ENCODE measurements around the gene GNA14.

The GNA14 gene

DNA sequence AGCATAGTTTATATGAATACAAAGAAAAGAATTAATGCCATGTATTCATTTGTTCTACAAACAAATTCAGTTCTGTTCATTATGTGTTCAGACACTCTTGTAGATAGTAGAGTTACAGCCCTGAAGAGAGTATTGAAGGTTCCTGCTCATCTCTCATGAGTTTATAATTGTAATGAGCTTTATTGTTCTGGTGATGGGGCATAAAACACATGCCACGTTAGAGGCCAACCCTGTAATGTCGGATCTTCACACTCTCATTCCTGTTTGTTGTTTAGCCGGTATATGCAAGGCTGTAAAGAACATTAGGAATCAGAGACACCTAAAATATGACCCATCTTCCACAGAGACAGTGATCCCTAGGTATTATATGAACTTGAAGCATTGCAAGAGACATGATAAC, 256.3 kb downstream of the GNA14 start:
- H2AFZ ChIP-seq (ENCODE audit: low read depth), result no peak overlapping the region
- H4K20me1 ChIP-seq (ENCODE audit: insufficient read depth), result no peaks in the 10 kb centered on the region
- no peaks in the 10 kb centered on the region for H3K79me2 ChIP-seq (ENCODE audit: insufficient read depth, low read depth)
- no peak overlapping the region for H3K27ac ChIP-seq
- H3K36me3 ChIP-seq (ENCODE audit: insufficient read depth), result no peaks in the 10 kb centered on the region
- H3K27me3 ChIP-seq (ENCODE audit: insufficient read depth, low read depth), result no peaks in the 10 kb centered on the region
- H3K4me2 ChIP-seq, result no peak overlapping the region
- H3K4me1 ChIP-seq (ENCODE audit: low read depth, poor library complexity, severe bottlenecking), result no peaks in the 10 kb centered on the region
- no peak overlapping the region for H3K4me3 ChIP-seq (IDR thresholded peaks at IDR 0.05; ENCODE audit: insufficient read depth, low read depth, low read length)
- TF ChIP-seq, protein P1, sequence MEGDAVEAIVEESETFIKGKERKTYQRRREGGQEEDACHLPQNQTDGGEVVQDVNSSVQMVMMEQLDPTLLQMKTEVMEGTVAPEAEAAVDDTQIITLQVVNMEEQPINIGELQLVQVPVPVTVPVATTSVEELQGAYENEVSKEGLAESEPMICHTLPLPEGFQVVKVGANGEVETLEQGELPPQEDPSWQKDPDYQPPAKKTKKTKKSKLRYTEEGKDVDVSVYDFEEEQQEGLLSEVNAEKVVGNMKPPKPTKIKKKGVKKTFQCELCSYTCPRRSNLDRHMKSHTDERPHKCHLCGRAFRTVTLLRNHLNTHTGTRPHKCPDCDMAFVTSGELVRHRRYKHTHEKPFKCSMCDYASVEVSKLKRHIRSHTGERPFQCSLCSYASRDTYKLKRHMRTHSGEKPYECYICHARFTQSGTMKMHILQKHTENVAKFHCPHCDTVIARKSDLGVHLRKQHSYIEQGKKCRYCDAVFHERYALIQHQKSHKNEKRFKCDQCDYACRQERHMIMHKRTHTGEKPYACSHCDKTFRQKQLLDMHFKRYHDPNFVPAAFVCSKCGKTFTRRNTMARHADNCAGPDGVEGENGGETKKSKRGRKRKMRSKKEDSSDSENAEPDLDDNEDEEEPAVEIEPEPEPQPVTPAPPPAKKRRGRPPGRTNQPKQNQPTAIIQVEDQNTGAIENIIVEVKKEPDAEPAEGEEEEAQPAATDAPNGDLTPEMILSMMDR (conservative IDR thresholded peaks at IDR 0.05; ENCODE audit: low read depth, low read length), result no peak
- H3K9ac ChIP-seq, result no peak overlapping the region

DNA sequence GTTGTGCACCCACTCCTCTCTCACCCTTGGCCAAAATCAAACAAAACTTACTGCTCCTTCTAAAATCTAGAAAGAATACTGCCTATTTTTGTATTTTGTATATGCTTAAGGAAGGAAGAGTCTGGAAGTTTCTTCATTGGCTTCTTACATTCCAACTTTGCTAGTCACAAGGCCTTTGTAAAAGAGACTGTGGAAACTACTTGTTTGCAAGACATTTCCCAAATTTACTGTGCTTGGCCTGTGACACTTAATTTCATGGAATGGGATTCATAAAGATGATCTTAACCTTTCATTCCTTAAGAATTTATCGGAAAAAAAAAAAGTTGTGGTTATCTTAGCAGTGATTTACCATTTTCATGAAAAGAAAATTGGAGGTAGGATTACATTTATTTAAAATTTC, 261.9 kb downstream of the GNA14 start:
- TF ChIP-seq, protein P1 (conservative IDR thresholded peaks at IDR 0.05; ENCODE audit: low read depth, low read length), result no peak
- no peaks in the 10 kb centered on the region for H3K36me3 ChIP-seq (ENCODE audit: insufficient read depth)
- no peak overlapping the region for H3K9ac ChIP-seq
- no peaks in the 10 kb centered on the region for H3K27me3 ChIP-seq (ENCODE audit: insufficient read depth, low read depth)
- no peak overlapping the region for H3K27ac ChIP-seq
- no peak overlapping the region for H2AFZ ChIP-seq (ENCODE audit: low read depth)
- H3K4me2 ChIP-seq, result no peak overlapping the region
- no peaks in the 10 kb centered on the region for H3K4me1 ChIP-seq (ENCODE audit: low read depth, poor library complexity, severe bottlenecking)
- no peaks in the 10 kb centered on the region for H3K79me2 ChIP-seq (ENCODE audit: insufficient read depth, low read depth)
- H4K20me1 ChIP-seq (ENCODE audit: insufficient read depth), result no peaks in the 10 kb centered on the region
- no peak overlapping the region for H3K4me3 ChIP-seq (IDR thresholded peaks at IDR 0.05; ENCODE audit: insufficient read depth, low read depth, low read length)

DNA sequence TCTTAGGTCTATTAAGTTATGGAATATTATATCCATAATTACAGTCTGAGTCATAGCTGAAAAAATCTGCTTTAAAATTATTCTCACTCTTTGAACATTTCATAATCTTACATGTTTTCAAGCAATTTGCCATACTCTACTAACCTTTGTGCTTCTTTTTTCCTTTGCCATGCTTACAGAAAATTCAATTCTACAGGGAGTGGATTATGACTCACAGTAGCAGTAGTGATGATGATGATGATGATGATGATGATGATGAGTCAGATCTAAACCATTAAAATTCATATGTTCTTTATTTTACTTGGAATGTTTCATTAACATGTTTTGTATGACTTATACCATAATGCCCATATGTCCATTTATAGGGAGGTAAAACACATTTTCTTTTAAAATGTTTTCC, 263.7 kb downstream of the GNA14 start:
- no peaks in the 10 kb centered on the region for H3K36me3 ChIP-seq (ENCODE audit: insufficient read depth)
- no peaks in the 10 kb centered on the region for H3K27me3 ChIP-seq (ENCODE audit: insufficient read depth, low read depth)
- no peaks in the 10 kb centered on the region for H3K79me2 ChIP-seq (ENCODE audit: insufficient read depth, low read depth)
- no peak overlapping the region for H3K4me3 ChIP-seq (IDR thresholded peaks at IDR 0.05; ENCODE audit: insufficient read depth, low read depth, low read length)
- no peak overlapping the region for H3K27ac ChIP-seq
- no peak overlapping the region for H2AFZ ChIP-seq (ENCODE audit: low read depth)
- no peaks in the 10 kb centered on the region for H3K4me1 ChIP-seq (ENCODE audit: low read depth, poor library complexity, severe bottlenecking)
- no peak overlapping the region for H3K9ac ChIP-seq
- H4K20me1 ChIP-seq (ENCODE audit: insufficient read depth), result no peaks in the 10 kb centered on the region
- H3K4me2 ChIP-seq, result no peak overlapping the region
- TF ChIP-seq, protein P1 (conservative IDR thresholded peaks at IDR 0.05; ENCODE audit: low read depth, low read length), result no peak

DNA sequence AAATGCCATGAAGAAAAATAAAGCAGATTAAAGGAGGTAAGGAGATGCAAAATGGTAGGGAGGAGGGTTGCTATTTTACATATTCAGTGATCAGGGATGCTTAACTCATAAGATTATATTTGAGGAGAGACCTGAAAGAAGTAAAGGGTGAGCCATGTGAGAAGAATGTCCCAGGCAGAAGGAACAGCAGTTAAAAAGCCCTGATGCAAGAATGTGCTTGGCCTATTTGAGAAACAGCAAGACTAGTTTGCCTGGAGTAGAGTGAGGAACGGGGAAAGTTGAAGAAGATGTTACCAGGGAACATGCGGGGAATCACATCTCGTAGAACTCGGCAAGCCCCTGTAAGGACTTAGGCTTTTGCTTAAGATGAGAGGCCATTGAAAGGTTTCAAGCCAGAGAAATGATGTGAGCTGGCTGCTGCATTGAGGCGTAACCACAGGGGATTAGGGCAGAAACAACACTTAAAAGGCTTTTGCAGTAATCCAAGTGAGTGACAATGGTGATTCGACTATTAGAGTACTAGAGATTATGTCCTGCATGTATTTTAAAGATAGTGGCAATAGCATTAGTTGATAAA, 272.1 kb downstream of the GNA14 start:
- Histone ChIP-seq H3K4me3 (IDR thresholded peaks at IDR 0.05; ENCODE audit: insufficient read depth, low read depth, low read length) (no peak overlapping the region), H3K79me2 (ENCODE audit: insufficient read depth, low read depth) (no peaks in the 10 kb centered on the region), H3K27ac (no peak overlapping the region), H3K36me3 (ENCODE audit: insufficient read depth) (no peaks in the 10 kb centered on the region), H2AFZ (ENCODE audit: low read depth) (no peak overlapping the region), H4K20me1 (ENCODE audit: insufficient read depth) (no peaks in the 10 kb centered on the region), H3K9ac (no peak overlapping the region), H3K27me3 (ENCODE audit: insufficient read depth, low read depth) (no peaks in the 10 kb centered on the region), H3K4me2 (no peak overlapping the region), H3K4me1 (ENCODE audit: low read depth, poor library complexity, severe bottlenecking) (no peaks in the 10 kb centered on the region)
- TF ChIP-seq, protein P1 (conservative IDR thresholded peaks at IDR 0.05; ENCODE audit: low read depth, low read length), result no peak
